Adrenal gland (tissue), 5 donors: ENCODE measurements around the gene CPSF7.

Experiments
- POLR2A ChIP-seq, 2 donors: fragments of 450-650 bp; IDR thresholded peaks; one replicate each; pipeline ENCODE4 v1.6.1; 2017; ENCODE audit warnings: antibody characterized with exemption in 2 of 2, mild to moderate bottlenecking in 2 of 2, moderate library complexity in 1 of 2
- TF ChIP-seq, protein P1 (sequence below), 6 experiments: fragments of 450-650 bp in 4 of 6; fragments of 200-600 bp in 2 of 6; sonication (generic) in 1 of 6; IDR thresholded peaks; 1 replicate in 5 of 6; 2 replicates in 1 of 6; pipeline versions ENCODE4 v1.5.1 to v1.8.0; 2016 to 2021; ENCODE audit warnings: antibody characterized with exemption in 6 of 6, mild to moderate bottlenecking in 2 of 6, moderate library complexity in 1 of 6
- donor health status: DM: no; HTN: no; CAD: no.

DNA sequence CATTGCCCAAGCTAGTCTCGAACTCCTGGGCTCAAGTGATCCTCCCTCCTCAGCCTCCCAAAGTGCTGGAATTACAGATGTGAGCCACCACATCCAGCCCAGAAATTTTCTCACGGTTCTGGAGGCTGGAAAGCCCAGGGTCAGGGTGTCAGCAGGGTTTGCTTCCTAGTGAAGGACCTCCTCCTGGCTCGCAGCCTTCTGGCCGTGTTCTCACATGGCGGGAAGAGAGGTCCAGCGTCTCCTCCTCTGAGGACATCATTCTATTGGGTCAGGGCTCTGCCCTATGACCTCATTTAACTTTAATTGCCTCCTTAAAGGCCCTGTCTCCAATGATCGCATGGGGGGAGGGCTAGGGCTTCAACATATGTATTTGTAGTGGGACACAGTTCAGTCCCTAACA is 38.2 kb upstream of the CPSF7 start:
- TF ChIP-seq POLR2A (IDR thresholded peaks at IDR 0.05) = no peak
- TF ChIP-seq, protein P1, sequence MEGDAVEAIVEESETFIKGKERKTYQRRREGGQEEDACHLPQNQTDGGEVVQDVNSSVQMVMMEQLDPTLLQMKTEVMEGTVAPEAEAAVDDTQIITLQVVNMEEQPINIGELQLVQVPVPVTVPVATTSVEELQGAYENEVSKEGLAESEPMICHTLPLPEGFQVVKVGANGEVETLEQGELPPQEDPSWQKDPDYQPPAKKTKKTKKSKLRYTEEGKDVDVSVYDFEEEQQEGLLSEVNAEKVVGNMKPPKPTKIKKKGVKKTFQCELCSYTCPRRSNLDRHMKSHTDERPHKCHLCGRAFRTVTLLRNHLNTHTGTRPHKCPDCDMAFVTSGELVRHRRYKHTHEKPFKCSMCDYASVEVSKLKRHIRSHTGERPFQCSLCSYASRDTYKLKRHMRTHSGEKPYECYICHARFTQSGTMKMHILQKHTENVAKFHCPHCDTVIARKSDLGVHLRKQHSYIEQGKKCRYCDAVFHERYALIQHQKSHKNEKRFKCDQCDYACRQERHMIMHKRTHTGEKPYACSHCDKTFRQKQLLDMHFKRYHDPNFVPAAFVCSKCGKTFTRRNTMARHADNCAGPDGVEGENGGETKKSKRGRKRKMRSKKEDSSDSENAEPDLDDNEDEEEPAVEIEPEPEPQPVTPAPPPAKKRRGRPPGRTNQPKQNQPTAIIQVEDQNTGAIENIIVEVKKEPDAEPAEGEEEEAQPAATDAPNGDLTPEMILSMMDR (IDR thresholded peaks at IDR 0.05) = no peak
